HS-5 (cell line): Measurements from ENCODE around the gene RANBP17.
"Not testable (repeated sequence)": the region's sequence is repeated elsewhere in the genome, so short reads cannot be mapped to it uniquely, and the experiment has no call there.

Experiments
- DNase-seq: peaks from one replicate; pipeline ENCODE4 v3.0.0-alpha.2; 2012; ENCODE audit warnings: low read depth

The RANBP17 gene

GRCh38 chr5:170867825-170868224 is 6.0 kb downstream of the RANBP17 start:
- no peak for DNase-seq

- not testable (repeated sequence) for DNase-seq
Measured at GRCh38 chr5:170870390-170870789, 8.6 kb downstream of the RANBP17 start.

GRCh38 chr5:170874017-170874416 is 12.2 kb downstream of the RANBP17 start:
- no peak for DNase-seq

GRCh38 chr5:170875811-170876210 is 14.0 kb downstream of the RANBP17 start:
- no peak for DNase-seq

GRCh38 chr5:170880084-170880483 is 18.3 kb downstream of the RANBP17 start:
- DNase-seq: no peak

- DNase-seq: no peak
Measured at GRCh38 chr5:170882345-170882744, 20.5 kb downstream of the RANBP17 start.

GRCh38 chr5:170885256-170885655 is 23.4 kb downstream of the RANBP17 start:
- no peak for DNase-seq

GRCh38 chr5:170885809-170886208 is 24.0 kb downstream of the RANBP17 start:
- DNase-seq: no peak

- DNase-seq: no peak
Measured at GRCh38 chr5:170886210-170886894, 24.5 kb downstream of the RANBP17 start.

GRCh38 chr5:170892196-170892595 is 30.4 kb downstream of the RANBP17 start:
- DNase-seq: peak; percentile 33

- DNase-seq: no peak
Measured at GRCh38 chr5:170894665-170895064, 32.8 kb downstream of the RANBP17 start.

GRCh38 chr5:170896779-170897178 is 35.0 kb downstream of the RANBP17 start:
- DNase-seq: no peak

- no peak for DNase-seq
Measured at GRCh38 chr5:170903075-170903474, 41.3 kb downstream of the RANBP17 start.

GRCh38 chr5:170907758-170908157 is 45.9 kb downstream of the RANBP17 start:
- DNase-seq: peak; percentile 60

- DNase-seq: no peak
Measured at GRCh38 chr5:170913573-170913972, 51.8 kb downstream of the RANBP17 start.

- DNase-seq: no peak
Measured at GRCh38 chr5:170917113-170917512, 55.3 kb downstream of the RANBP17 start.

- no peak for DNase-seq
Measured at GRCh38 chr5:170920196-170920595, 58.4 kb downstream of the RANBP17 start.

GRCh38 chr5:170922331-170922730 is 60.5 kb downstream of the RANBP17 start:
- not testable (repeated sequence) for DNase-seq

GRCh38 chr5:170923910-170924620 is 62.2 kb downstream of the RANBP17 start:
- no peak for DNase-seq

- not testable (repeated sequence) for DNase-seq
Measured at GRCh38 chr5:170935534-170936218, 73.9 kb downstream of the RANBP17 start.

- DNase-seq: no peak
Measured at GRCh38 chr5:170937072-170937471, 75.3 kb downstream of the RANBP17 start.

- DNase-seq: no peak
Measured at GRCh38 chr5:170937914-170938313, 76.1 kb downstream of the RANBP17 start.

- no peak for DNase-seq
Measured at GRCh38 chr5:170939178-170939577, 77.4 kb downstream of the RANBP17 start.
